AG10803 (cell line): ENCODE results near the gene TMEM213.

Experiments
- DNase-seq: peaks from one replicate; pipeline ENCODE4 v3.0.0; 2010; ENCODE audit warnings: low read depth
- H3K4me3 ChIP-seq: 2 replicates; pipeline ENCODE4 v1.5.1; 2011; ENCODE audit warnings: mild to moderate bottlenecking, low read length, control low read depth
- TF ChIP-seq, protein P1 (sequence below): conservative IDR thresholded peaks from 2 replicates; pipeline ENCODE4 v1.5.1; 2011; ENCODE audit warnings: mild to moderate bottlenecking, low read length, control low read depth, inconsistent platforms

The TMEM213 gene

DNA sequence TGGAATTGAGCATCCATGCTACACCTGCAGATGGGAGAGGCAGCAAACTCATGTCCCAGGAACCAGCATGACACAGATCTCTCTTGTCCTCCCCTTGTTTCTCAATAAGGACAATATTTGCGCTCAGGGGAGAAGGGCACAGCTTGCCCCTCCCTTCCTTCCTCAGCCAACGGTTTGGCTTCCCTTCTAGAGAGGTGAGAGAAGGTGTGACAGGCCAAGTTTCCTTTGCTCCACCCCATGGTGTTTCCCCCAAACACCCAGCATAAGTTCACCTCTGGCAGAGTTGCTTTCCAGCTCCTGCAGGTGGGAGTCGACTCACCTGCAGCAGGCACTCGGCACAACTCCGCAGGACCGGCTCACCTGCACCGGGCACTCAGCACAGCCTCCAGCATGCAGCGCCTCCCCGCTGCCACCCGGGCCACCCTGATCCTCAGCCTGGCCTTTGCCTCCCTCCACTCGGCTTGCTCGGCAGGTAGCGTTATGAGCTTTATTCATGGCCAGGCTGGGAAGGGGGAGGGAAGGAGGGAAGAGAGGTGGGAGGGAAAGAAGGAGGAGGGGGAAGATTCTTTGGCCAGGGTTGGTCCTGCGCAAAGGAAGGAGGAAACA lies at the start of gene TMEM213, which contains the start of gene ATP6V0A4:
TMEM213 (plus strand) TSS at position 280 of the 606 bp plus-strand sequence; CDS start at position 391, 111 bp downstream.
ATP6V0A4 (minus strand) TSS at position 482 of the 606 bp plus-strand sequence. CDS start 26,949 bp downstream, outside the sequence.
- TF ChIP-seq, protein P1, sequence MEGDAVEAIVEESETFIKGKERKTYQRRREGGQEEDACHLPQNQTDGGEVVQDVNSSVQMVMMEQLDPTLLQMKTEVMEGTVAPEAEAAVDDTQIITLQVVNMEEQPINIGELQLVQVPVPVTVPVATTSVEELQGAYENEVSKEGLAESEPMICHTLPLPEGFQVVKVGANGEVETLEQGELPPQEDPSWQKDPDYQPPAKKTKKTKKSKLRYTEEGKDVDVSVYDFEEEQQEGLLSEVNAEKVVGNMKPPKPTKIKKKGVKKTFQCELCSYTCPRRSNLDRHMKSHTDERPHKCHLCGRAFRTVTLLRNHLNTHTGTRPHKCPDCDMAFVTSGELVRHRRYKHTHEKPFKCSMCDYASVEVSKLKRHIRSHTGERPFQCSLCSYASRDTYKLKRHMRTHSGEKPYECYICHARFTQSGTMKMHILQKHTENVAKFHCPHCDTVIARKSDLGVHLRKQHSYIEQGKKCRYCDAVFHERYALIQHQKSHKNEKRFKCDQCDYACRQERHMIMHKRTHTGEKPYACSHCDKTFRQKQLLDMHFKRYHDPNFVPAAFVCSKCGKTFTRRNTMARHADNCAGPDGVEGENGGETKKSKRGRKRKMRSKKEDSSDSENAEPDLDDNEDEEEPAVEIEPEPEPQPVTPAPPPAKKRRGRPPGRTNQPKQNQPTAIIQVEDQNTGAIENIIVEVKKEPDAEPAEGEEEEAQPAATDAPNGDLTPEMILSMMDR = no peak
- H3K4me3 ChIP-seq = no peak within 1 kb of the TSS
- no peak for DNase-seq

GRCh38 chr7:138748666-138749065 lies 49.1 kb upstream of the TMEM213 start:
- H3K4me3 ChIP-seq = no peak overlapping the region
- TF ChIP-seq, protein P1 = no peak
- DNase-seq = no peak

- no peak for DNase-seq
- H3K4me3 ChIP-seq = no peak overlapping the region
- TF ChIP-seq, protein P1 = no peak
These were observed 47.8 kb upstream of the TMEM213 start for GRCh38 chr7:138749960-138750359.

- TF ChIP-seq, protein P1 = no peak
- DNase-seq = no peak
- H3K4me3 ChIP-seq = no peak overlapping the region
These were observed 47.3 kb upstream of the TMEM213 start for GRCh38 chr7:138750473-138750872.

DNA sequence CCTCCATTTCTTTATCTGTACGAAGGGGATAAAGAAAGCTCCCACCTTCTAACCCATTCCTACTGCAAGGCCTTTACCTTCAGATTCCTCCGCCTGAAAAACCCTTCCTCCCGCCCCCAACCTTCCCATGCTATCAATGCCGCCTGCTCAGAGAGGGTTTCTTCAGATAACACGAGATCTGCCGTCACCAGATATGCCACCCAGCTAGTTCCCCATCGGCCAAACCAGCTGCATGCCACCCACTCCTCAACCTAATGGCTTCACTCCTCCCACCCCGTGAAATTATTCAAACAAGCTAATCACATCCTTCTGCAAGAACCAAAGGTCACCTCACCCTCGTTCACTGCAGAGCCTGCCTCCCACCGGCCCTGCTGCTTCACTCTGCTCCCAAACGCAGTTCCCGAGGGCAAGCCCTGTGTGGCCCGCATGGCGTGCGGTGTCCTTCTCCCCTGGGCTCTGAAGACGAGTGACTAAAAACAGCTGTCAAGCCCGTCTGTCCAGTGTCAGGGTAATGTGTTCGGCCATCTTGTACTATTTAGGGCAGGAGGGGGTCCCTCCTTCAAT lies 46.8 kb upstream of the TMEM213 start:
- TF ChIP-seq, protein P1 = no peak
- H3K4me3 ChIP-seq = no peak overlapping the region
- DNase-seq = no peak

DNA sequence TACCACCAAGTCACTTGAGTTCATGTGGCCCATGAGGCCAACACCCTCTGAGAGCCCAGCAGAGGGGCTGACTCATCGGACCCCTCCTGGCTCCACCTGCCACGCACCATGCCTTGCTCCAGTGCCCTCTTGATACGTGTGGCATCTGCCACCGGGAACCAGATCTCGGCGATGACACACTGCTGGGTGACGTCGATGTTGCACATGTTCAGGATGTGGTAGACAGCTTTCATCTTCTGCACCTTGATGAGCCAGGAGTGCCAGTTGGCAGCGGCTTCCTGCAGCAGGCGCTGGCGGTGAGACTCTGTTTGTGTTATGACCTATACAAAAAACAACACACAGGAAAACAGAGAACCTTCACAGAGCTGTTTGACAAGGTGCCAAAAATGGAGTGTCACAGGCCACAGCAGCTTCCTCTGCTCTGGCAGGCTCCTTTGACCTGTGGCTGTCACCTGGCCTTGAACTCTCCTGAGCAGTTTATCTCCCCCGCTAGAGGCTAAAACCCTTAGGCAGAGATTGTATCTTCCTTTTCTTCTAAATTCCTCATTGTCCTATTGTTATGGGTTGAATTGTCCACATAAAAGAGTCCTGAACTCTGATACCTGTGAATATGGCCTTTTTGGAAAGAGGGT lies 45.2 kb upstream of the TMEM213 start:
- no peak for DNase-seq

More for the DNA sequence above, 45.2 kb upstream of the TMEM213 start:
- TF ChIP-seq, protein P1 = no peak
- no peak overlapping the region for H3K4me3 ChIP-seq
